Uterus (tissue), 4 donors: Measurements from ENCODE around the gene ANKFN1. TPM values are rescaled to one million over a fixed set of nuclear protein-coding genes. Genes with fewer than 3 reads are reported as not detected.

ENCODE experiments used
- DNase-seq, 2 donors: peaks; one replicate each; pipeline ENCODE4 v3.0.0-alpha.2; 2019 to 2020
- H3K27ac ChIP-seq, 2 donors: fragments of 200-600 bp; sonication (generic); 1 replicate in 1 of 2; 2 replicates in 1 of 2; pipeline ENCODE4 v1.5.1; 2016 to 2018
- H3K27me3 ChIP-seq, 2 donors: fragments of 200-600 bp; sonication (generic); one replicate each; pipeline ENCODE4 v1.5.1; 2018 to 2019; ENCODE audit warnings: control low read depth in 1 of 2
- H3K36me3 ChIP-seq, 2 donors: fragments of 200-600 bp; sonication (generic); one replicate each; pipeline ENCODE4 v1.5.1; 2019; ENCODE audit warnings: control low read depth in 1 of 2
- H3K4me1 ChIP-seq, 2 donors: fragments of 200-600 bp; sonication (generic); one replicate each; pipeline ENCODE4 v1.5.1; 2018 to 2019; ENCODE audit warnings: control low read depth in 1 of 2
- H3K4me3 ChIP-seq, 2 donors: fragments of 200-600 bp; sonication (generic); 1 replicate in 1 of 2; 2 replicates in 1 of 2; pipeline ENCODE4 v1.5.1; 2018 to 2019; ENCODE audit warnings: mild to moderate bottlenecking in 1 of 2
- H3K9me3 ChIP-seq, 2 donors: fragments of 200-600 bp; sonication (generic); one replicate each; pipeline ENCODE4 v1.5.1; 2019; ENCODE audit warnings: control low read depth in 1 of 2
- CTCF ChIP-seq, 4 experiments: fragments of 200-600 bp in 2 of 4; fragments of 450-650 bp in 2 of 4; sonication (generic) in 2 of 4; IDR thresholded peaks; one replicate each; pipeline ENCODE4 v1.5.1; 2016 to 2019; ENCODE audit warnings: antibody characterized with exemption in 4 of 4, mild to moderate bottlenecking in 2 of 4, moderate library complexity in 1 of 4
- POLR2A ChIP-seq, 2 donors: fragments of 450-650 bp; IDR thresholded peaks; one replicate each; pipeline ENCODE4 v1.6.1; 2016; ENCODE audit warnings: antibody characterized with exemption in 2 of 2, mild to moderate bottlenecking in 1 of 2, moderate library complexity in 1 of 2
- intact Hi-C: fragments of 100-400 bp; cut with DNase I; formaldehyde crosslinking; loops from one replicate; pipeline ENCODE4 v1.15.1; 2023; ENCODE audit warnings: low total_unique reads
- total RNA-seq, 4 donors: library from RNA; depleted of rRNA in 3 of 4; stranded (reverse); fragments of >200 nt in 3 of 4; gene quantifications; one replicate each; pipeline versions ENCODE4 v1.1.0 to v1.2.4, GENCODE V29; 2014 to 2023
- donor health status: DM: yes; HTN: yes; CAD: no.

The ANKFN1 gene
- total RNA-seq, 4 donors from 2014 or later, result 0.27 to 2.6 TPM; not detected in 2

- Histone ChIP-seq H3K27ac (no peak overlapping the region), H3K4me1 (no peaks in the 10 kb centered on the region), H3K27me3 (no peaks in the 10 kb centered on the region), H3K4me3 (no peak overlapping the region), H3K9me3 (no peaks in the 10 kb centered on the region), H3K36me3 (no peaks in the 10 kb centered on the region)
- no peak for DNase-seq
- intact Hi-C loops, result no loop called here
- TF ChIP-seq CTCF (IDR thresholded peaks at IDR 0.05) (no peak), POLR2A (IDR thresholded peaks at IDR 0.05) (no peak)
Observed at GRCh38 chr17:56178203-56178602, 24.9 kb downstream of the ANKFN1 start.

- H3K27me3 ChIP-seq, result no peaks in the 10 kb centered on the region
- no peak for TF ChIP-seq CTCF (IDR thresholded peaks at IDR 0.05)
- no peak for TF ChIP-seq POLR2A (IDR thresholded peaks at IDR 0.05)
- no peak overlapping the region for H3K27ac ChIP-seq
- no peaks in the 10 kb centered on the region for H3K9me3 ChIP-seq
- no peaks in the 10 kb centered on the region for H3K4me1 ChIP-seq
- DNase-seq, result no peak
- no peak overlapping the region for H3K4me3 ChIP-seq
- intact Hi-C loops, result no loop called here
- H3K36me3 ChIP-seq, result no peaks in the 10 kb centered on the region
Observed at GRCh38 chr17:56182081-56182480, 28.8 kb downstream of the ANKFN1 start.

- DNase-seq, result no peak
- Histone ChIP-seq H3K9me3 (no peaks in the 10 kb centered on the region), H3K27me3 (no peaks in the 10 kb centered on the region), H3K36me3 (no peaks in the 10 kb centered on the region), H3K4me1 (no peaks in the 10 kb centered on the region), H3K4me3 (no peak overlapping the region), H3K27ac (no peak overlapping the region)
- no peak for TF ChIP-seq CTCF (IDR thresholded peaks at IDR 0.05)
- TF ChIP-seq POLR2A (IDR thresholded peaks at IDR 0.05), result no peak
- intact Hi-C loops, result no loop called here
Observed at GRCh38 chr17:56184650-56185049, 31.4 kb downstream of the ANKFN1 start.

GRCh38 chr17:56185491-56186221 lies 32.4 kb downstream of the ANKFN1 start:
- no peak for TF ChIP-seq CTCF (IDR thresholded peaks at IDR 0.05)
- no peak for TF ChIP-seq POLR2A (IDR thresholded peaks at IDR 0.05)
- Histone ChIP-seq H3K27ac (no peak overlapping the region), H3K27me3 (no peaks in the 10 kb centered on the region), H3K4me1 (no peaks in the 10 kb centered on the region), H3K4me3 (no peak overlapping the region), H3K36me3 (no peaks in the 10 kb centered on the region), H3K9me3 (no peaks in the 10 kb centered on the region)
- intact Hi-C loops, result no loop called here
- DNase-seq, result no peak

GRCh38 chr17:56186222-56186786 lies 33.0 kb downstream of the ANKFN1 start:
- TF ChIP-seq CTCF (IDR thresholded peaks at IDR 0.05) (no peak), POLR2A (IDR thresholded peaks at IDR 0.05) (no peak)

More at GRCh38 chr17:56186222-56186786, 33.0 kb downstream of the ANKFN1 start:
- no peaks in the 10 kb centered on the region for H3K27me3 ChIP-seq
- H3K27ac ChIP-seq, result no peak overlapping the region
- no peaks in the 10 kb centered on the region for H3K4me1 ChIP-seq
- H3K4me3 ChIP-seq, result no peak overlapping the region
- H3K36me3 ChIP-seq, result no peaks in the 10 kb centered on the region
- no peak for DNase-seq
- no peaks in the 10 kb centered on the region for H3K9me3 ChIP-seq
- intact Hi-C loops, result no loop called here
